ENCODE data around the gene FCN1.

FCN1 gene

DNA sequence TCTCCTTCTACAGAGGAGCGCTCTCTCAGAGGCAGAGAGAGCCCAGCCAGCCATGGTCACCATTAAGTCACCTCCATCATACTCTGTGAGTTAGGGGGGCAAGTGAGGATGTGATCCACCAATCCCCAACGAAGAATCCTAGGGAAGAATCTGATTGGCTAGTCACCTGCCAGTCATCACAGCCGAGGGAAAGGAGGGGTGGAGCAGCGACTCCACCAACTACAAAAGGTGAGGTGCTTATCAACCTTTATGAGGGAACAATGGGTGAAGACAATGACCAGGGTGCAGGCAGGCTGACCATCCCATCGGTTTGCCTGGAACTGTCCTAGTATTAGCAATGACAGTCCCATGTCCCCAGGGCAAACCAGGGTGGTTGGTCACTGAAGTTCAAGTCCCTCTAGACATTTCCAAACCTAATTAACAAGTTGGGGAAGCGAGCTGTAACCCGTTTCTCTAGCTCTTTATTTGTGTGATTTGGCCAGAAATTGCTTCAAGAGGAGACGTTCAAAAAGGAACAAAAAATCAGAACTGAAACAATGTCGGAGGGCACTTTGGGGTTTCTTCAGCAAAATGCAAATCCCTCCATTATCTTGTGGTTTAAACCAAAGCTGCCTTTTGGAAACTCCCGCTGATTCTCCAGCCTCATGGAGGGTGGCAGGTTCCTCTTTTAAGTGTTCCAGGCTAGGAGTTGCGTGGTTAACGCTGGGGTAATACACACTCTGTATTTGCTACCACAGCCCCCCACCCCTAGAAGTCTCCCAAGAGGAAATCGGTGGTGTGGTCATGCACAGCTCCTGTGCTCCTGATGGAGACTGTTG is 18.8 kb upstream of the FCN1 start:
- no peak for DNase-seq

DNA sequence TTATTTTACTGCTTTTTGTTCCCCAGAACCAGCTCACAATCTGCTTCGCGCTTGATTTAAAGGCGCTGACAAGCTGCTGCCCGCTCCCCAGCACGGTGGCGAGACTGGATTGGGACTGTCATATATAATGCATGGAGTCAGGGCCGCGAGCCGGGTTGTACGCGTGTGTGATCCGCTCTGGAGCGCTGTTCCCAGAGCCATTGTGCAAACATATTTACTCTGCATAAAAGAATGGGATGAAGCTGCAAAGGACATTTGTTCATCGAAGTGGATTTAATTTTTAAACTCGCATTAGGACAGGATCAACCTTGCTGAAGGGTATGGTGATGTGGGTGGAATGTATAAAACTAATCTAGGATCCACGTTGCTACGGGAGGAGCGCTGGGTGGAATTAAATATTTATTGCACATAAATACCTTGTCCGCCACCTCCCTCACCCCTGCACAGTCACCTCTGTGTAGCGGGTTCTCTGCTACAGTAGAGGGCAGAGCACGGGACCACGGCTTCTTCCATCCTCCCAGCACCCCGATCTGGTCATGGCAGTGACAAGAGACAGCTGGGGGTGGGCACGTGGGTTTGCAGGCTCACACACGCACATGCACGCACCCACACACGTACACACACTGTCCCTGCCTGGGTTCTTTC is 18.1 kb upstream of the FCN1 start:
- DNase-seq: no peak

GRCh38 chr9:134935056-134935640 is 17.4 kb upstream of the FCN1 start:
- DNase-seq: no peak

- no peak for DNase-seq
These were observed 15.5 kb upstream of the FCN1 start for GRCh38 chr9:134933076-134933659.

DNA sequence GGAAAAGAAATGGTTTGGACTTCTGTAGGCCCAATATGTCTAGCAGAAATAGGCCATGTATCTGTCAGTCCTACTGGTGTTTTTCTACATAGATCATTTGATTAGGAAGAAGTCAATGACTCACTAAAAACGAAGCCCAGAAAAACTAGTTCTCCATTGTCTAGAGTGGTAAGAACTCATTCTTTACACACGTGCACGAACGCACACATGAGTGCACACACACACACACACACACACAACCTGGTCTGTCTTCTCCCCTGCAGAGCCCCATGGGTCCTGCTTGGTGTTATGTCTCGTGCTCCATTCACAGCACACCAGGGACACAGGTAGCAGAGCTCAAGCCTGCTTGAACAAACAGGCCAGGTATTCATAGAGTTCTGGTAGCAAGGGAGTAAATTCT is 14.9 kb upstream of the FCN1 start:
- DNase-seq: no peak

DNA sequence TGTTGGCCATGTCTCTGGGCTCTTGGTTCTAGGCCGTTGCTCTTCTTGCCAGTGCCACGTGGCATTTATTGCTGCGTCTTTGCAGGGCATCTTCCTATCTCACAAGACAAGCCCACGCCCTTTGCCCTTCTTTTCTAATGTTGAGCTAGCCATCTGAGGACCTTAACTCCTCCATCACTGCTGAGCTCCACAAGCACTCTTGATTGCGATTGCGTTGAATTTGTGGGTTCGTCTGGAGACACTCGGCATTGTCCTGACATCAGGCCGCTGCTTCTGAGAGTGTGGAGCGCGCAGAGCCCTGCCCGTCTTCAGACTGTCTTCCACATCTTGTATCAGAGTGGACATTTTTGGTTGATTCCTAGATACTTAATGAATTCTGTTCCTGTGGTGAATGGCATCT is 14.5 kb upstream of the FCN1 start:
- no peak for DNase-seq

GRCh38 chr9:134930398-134930797 is 12.7 kb upstream of the FCN1 start:
- no peak for DNase-seq

- no peak for DNase-seq
These were observed 11.8 kb upstream of the FCN1 start for GRCh38 chr9:134929193-134930158.

GRCh38 chr9:134928436-134929192 is 10.9 kb upstream of the FCN1 start:
- DNase-seq: no peak

- no peak for DNase-seq
These were observed 7.3 kb upstream of the FCN1 start for GRCh38 chr9:134925011-134925511.

GRCh38 chr9:134923466-134923865 is 5.8 kb upstream of the FCN1 start:
- no peak for DNase-seq

GRCh38 chr9:134922932-134923240 is 5.2 kb upstream of the FCN1 start:
- no peak for DNase-seq

- DNase-seq: no peak
These were observed 4.6 kb upstream of the FCN1 start for GRCh38 chr9:134922066-134922931.

DNA sequence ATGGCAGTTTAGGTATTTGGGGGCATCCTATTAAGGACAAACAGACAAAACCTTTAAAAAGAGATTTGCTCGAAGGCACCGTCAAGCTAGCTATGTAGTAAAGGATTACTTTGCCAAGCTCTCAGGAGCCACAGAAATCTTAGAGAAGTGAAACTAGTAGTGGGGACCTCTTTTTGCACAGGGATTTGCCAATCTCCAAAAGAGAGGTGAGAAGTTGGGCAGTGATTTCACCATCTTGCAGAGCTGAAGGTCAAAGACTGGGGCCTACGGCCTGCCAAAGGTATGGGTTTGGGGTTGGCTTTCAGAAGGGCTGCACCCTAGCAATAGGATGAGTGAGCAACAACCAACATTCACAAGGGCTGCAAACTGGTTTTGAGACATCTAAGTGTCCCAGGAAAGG is 1.6 kb upstream of the FCN1 start:
- no peak for DNase-seq

DNA sequence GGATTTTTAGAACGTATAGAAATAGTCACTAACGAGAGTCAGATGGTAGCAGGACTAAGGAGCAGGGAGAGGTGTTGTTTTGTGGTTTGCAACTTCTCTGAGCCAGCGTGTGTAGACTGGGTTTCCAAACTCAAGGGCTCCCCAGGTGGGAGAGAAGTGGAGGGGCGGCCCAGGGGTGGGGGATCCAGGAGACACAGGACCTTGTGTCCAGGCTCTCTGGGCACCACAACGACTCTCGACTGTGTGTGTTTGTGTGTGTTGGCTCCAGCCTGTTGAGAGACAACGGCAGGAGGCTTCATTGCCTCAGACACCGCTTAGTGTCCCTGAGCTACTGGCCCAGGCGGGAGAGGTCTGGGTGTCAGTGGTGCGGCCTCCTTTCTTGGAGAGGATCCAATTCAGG is 934 bp upstream of the FCN1 start:
- DNase-seq: no peak

DNA sequence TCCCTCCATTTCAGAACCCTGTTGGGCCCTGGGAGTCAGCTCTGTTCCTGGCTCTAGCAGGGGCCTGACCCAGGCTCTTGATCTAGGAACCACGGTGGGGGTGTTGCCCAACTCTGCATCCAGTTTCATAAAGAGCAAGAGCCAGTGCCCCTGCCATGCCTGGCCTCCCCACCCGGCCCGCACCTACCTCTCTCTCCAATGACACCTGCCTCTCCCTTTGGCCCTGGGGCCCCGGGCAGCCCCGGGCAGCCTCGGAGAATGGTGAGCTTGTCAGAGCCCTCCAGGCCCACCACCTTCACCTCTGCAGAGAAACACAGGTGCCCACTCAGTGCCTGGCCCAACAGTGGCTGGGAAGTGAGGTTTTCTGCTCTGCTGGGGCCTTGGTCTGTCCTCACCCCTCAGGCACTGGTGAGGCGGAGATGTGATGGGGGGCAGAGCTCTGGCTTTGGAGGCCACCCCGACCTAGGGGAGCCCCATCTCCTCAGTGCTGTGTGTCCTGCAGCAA is 1.5 kb downstream of the FCN1 start:
- no peak for DNase-seq

- DNase-seq: no peak
These were observed 2.4 kb downstream of the FCN1 start for GRCh38 chr9:134915046-134915985.

DNA sequence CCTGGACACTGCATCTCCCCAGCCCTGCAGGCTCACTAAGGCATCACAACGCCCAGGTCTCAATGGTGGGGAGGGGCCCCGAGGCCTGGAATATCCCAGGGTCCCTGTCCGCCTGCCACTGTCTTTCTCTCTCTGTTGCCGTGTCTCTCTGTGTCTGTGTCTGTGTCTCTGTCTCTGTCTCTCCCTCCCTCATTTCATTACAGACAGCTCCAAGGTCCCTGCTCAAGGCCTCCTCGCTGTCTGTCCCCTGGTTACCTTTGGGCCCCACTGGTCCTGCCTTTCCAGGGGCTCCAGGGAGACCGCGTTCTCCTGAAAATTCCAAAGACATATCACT is 3.2 kb downstream of the FCN1 start:
- no peak for DNase-seq

- DNase-seq: no peak
These were observed 3.8 kb downstream of the FCN1 start for GRCh38 chr9:134913713-134914500.

Data from NCI-H2171 (cell line).